ENCODE data around the gene FHOD1. TPM values are rescaled to one million over a fixed set of nuclear protein-coding genes. Genes with fewer than 3 reads are reported as not detected.

The FHOD1 gene
- total RNA-seq, 2 donors from 2014 or later = 28.5 to 31.7 TPM

DNA sequence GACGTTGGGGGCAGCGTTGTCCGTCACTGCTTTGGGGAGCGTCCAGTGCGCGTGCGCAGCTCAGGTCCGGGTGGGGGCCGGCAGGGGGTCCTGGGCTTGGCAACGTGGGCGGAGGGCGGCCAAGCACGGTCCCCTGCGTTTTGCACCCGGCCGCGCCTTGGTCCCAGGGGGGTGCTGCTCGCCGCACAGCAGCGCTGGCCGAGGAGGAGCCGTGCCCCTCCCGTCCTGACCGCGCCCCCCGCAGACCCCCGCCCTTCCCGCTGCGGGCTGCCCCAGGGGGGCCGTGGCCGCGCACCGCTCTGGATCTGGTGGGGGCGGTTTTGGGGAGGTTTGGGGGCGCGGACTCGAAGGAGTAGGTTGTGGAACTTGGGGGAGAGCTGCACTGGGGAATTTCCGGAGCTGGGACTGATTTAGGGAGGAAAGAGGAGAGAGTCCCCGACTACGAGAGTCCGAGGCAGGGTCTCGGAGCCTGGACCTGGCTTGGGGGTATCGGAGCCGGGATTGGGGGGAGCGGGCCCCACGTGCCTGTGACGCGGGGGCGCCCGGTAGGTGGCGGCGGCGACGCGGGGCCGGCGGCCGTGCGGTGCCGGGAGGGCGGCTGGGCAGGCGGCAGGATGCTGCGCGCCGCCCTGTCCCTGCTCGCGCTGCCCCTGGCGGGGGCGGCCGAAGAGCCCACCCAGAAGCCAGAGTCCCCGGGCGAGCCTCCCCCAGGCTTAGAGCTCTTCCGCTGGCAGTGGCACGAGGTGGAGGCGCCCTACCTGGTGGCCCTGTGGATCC lies 1.3 kb upstream of the FHOD1 start, which contains the start of gene SLC9A5:
Gene SLC9A5 (plus strand): TSS at position 579 of the 777 bp plus-strand sequence. CDS start 36 bp downstream, at position 615.
- Histone ChIP-seq H3K4me1 (ENCODE audit: control insufficient read depth in 1 of 2, low read depth in 2 of 2) (peaks cover 32 to 43% of the 10 kb centered on the region in 2 donors), H3K27me3 (replicated peaks; ENCODE audit: insufficient read depth) (no peaks in the 10 kb centered on the region)

DNA sequence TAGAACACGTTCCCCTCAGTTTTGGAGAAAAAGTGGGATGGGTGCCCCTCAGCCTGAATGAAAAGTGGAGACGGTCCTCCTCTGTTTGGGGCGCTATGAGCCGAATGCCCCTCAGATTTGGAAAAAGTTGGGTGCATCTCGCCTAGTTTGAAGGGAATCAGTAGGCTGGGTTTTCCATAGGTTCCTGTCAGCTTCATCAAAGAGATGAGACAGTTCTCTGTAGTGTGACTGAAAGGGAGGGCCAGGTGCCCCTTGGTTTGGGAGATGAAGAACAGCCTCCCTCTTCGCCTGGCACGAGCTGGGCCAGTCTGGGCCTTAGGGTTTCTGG lies 756 bp upstream of the FHOD1 start:
- ATAC-seq (ENCODE audit: insufficient number of reproducible peaks, low FRiP score, low read depth) = no peak
- no peak overlapping the region for H3K27ac ChIP-seq

More for the DNA sequence above, 1.3 kb upstream of the FHOD1 start, which contains the start of gene SLC9A5:
- Histone ChIP-seq H3K4me3 (peak within 1 kb of the TSS; percentile 82), H3K27ac (no peak within 1 kb of the TSS), H3K9me3 (no peaks in the 10 kb centered on the region), H3K36me3 (no peaks in the 10 kb centered on the region)
- TF ChIP-seq, protein P1, sequence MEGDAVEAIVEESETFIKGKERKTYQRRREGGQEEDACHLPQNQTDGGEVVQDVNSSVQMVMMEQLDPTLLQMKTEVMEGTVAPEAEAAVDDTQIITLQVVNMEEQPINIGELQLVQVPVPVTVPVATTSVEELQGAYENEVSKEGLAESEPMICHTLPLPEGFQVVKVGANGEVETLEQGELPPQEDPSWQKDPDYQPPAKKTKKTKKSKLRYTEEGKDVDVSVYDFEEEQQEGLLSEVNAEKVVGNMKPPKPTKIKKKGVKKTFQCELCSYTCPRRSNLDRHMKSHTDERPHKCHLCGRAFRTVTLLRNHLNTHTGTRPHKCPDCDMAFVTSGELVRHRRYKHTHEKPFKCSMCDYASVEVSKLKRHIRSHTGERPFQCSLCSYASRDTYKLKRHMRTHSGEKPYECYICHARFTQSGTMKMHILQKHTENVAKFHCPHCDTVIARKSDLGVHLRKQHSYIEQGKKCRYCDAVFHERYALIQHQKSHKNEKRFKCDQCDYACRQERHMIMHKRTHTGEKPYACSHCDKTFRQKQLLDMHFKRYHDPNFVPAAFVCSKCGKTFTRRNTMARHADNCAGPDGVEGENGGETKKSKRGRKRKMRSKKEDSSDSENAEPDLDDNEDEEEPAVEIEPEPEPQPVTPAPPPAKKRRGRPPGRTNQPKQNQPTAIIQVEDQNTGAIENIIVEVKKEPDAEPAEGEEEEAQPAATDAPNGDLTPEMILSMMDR (IDR thresholded peaks at IDR 0.05) = no peak
- no peak for ATAC-seq (ENCODE audit: insufficient number of reproducible peaks, low FRiP score, low read depth)
- no peak for DNase-seq (ENCODE audit: low spot score)

DNA sequence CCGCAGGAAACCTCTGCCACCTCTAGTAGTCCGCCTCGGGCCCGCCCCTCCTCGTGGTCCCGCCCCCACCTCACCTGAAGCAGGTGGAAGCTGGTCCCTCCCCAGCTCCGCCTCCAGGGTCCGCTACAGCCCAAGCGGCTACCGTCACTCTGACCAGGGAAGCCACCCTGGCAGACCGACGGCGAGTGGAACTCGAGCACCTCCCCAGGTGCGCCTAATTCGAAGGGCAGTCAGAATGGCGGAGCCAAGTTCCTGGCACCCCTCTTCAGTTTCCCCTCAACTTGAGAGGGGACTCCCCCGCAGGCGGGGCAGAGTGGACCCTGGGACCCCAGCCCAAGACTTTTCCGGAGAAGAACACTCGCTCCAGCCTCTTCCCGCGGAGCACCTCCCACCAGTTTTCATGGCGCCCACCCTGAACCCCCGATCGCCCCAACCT lies 507 bp downstream of the FHOD1 start:
- Histone ChIP-seq H3K27ac (peak overlapping the region; percentile 74 to 84), H3K9me3 (no peaks in the 10 kb centered on the region), H3K36me3 (no peaks in the 10 kb centered on the region), H3K27me3 (replicated peaks; ENCODE audit: insufficient read depth) (no peaks in the 10 kb centered on the region), H3K4me3 (peak overlapping the region; percentile 82), H3K4me1 (ENCODE audit: control insufficient read depth in 1 of 2, low read depth in 2 of 2) (peaks cover 33 to 46% of the 10 kb centered on the region in 2 donors)
- DNase-seq (ENCODE audit: low spot score) = no peak
- ATAC-seq (ENCODE audit: insufficient number of reproducible peaks, low FRiP score, low read depth) = no peak
- TF ChIP-seq, protein P1 (IDR thresholded peaks at IDR 0.05) = no peak

More for the DNA sequence above, 756 bp upstream of the FHOD1 start:
- no peak for DNase-seq (ENCODE audit: low spot score)
- peak overlapping the region; percentile 82 for H3K4me3 ChIP-seq
- no peaks in the 10 kb centered on the region for H3K9me3 ChIP-seq
- peaks cover 33 to 44% of the 10 kb centered on the region in 2 donors for H3K4me1 ChIP-seq (ENCODE audit: control insufficient read depth in 1 of 2, low read depth in 2 of 2)
- no peaks in the 10 kb centered on the region for H3K27me3 ChIP-seq (replicated peaks; ENCODE audit: insufficient read depth)
- TF ChIP-seq, protein P1 (IDR thresholded peaks at IDR 0.05) = no peak
- no peaks in the 10 kb centered on the region for H3K36me3 ChIP-seq

- Histone ChIP-seq H3K9me3 (no peaks in the 10 kb centered on the region), H3K36me3 (no peaks in the 10 kb centered on the region), H3K27me3 (replicated peaks; ENCODE audit: insufficient read depth) (no peaks in the 10 kb centered on the region), H3K27ac (peak overlapping the region; percentile 74 to 84), H3K4me3 (peak overlapping the region; percentile 82), H3K4me1 (ENCODE audit: control insufficient read depth in 1 of 2, low read depth in 2 of 2) (peaks cover 37 to 52% of the 10 kb centered on the region in 2 donors)
- DNase-seq (ENCODE audit: low spot score) (no peak), ATAC-seq (ENCODE audit: insufficient number of reproducible peaks, low FRiP score, low read depth) (no peak)
- TF ChIP-seq, protein P1 (IDR thresholded peaks at IDR 0.05) = peak; percentile 19
Measured at GRCh38 chr16:67246081-67246755, 1.1 kb downstream of the FHOD1 start.

DNA sequence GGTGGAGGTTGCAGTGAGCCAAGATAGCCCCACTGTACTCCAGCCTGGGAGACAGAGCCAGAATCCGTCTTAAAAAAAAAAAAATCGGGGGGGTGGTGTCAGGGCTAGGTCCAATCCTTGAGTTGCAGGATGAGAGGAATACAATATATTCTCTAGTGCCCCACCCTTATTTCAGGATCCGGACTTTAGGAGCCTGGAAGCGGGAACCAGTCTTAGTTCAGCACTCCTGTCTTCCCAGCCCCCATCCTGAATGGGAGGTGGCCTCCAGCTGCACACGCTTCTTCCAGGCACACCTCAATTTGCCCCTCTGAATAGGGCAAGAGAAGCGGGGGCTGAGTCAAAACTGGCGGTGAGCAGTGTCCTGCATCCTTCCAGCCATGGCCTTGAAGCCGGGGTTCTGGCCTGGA lies 1.6 kb downstream of the FHOD1 start:
- TF ChIP-seq, protein P1 (IDR thresholded peaks at IDR 0.05) = no peak
- DNase-seq (ENCODE audit: low spot score) (no peak), ATAC-seq (ENCODE audit: insufficient number of reproducible peaks, low FRiP score, low read depth) (no peak)
- H3K27me3 ChIP-seq (replicated peaks; ENCODE audit: insufficient read depth) = no peaks in the 10 kb centered on the region
- H3K27ac ChIP-seq = peak overlapping the region; percentile 74 to 84
- no peaks in the 10 kb centered on the region for H3K9me3 ChIP-seq
- no peaks in the 10 kb centered on the region for H3K36me3 ChIP-seq
- H3K4me3 ChIP-seq = peak overlapping the region; percentile 82
- peaks cover 41 to 56% of the 10 kb centered on the region in 2 donors for H3K4me1 ChIP-seq (ENCODE audit: control insufficient read depth in 1 of 2, low read depth in 2 of 2)
